ENCODE results near the gene REEP3.
"Not testable (repeated sequence)": the region's sequence is repeated elsewhere in the genome, so short reads cannot be mapped to it uniquely, and the experiment has no call there.

- TF ChIP-seq EP300, POLR2AphosphoS5 (IDR thresholded peaks at IDR 0.05): not testable (repeated sequence)
Observed at GRCh38 chr10:63492317-63492690, 28.9 kb upstream of the REEP3 start.
